ENCODE results near the gene RNF148.

- no peak for TF ChIP-seq EZH2phosphoT487 (conservative IDR thresholded peaks at IDR 0.05; ENCODE audit: low read length)
- no peak for TF ChIP-seq CTCF (IDR thresholded peaks at IDR 0.05; ENCODE audit: insufficient read depth, low read length, poor library complexity, severe bottlenecking)
Measured at GRCh38 chr7:122676466-122676865, 26.3 kb downstream of the RNF148 start.

Measured in SU-DHL-6 (cell line).